Measurements from ENCODE around the gene PCED1A.

Gene PCED1A

DNA sequence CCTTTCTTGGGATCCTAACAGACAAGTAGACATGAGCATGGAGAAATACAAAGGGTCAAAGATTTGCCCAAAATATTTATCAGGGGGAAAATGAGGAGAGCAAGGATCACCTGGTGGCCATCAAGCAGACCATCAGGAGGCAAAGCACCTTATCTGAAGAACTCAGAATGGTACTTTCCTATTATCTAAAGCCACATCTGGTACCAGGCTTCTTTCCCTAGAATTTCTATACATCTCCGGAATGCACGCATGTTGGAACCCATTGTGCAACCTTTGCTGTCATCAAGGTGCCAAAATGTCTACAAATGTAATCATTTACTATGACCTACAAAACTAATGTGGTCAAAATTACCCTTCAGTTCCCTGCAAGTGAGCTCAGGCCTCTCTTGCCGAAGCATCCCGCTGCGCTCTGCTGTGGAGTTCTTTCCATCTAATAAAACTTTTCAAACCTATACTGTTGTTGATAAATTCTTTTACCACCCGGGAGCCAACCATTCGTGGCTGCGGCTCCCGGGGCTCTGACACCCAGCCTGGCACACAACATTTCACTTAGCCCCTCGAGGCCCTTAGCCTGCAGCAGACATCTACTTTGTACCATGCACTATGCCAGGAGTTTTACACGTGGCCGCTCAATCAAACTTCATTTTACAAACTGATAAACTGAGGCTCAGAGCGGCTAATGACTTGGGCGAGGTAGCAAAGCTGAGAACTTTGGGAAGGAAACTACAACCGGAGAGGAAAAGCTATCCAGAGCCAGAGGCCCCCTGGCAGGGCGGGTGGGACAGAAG, 36.2 kb downstream of the PCED1A start:
- H3K9me3 Mint-ChIP-seq, result no peaks in the 10 kb centered on the region
- no peak overlapping the region for H3K27ac Mint-ChIP-seq (ENCODE audit: low read depth)
- peaks cover 27% of the 10 kb centered on the region for H3K4me1 Mint-ChIP-seq
- DNase-seq (ENCODE audit: low spot score in 2 of 2) (no peak), ATAC-seq (replicated peaks; ENCODE audit: extremely low read depth, poor library complexity, severe bottlenecking) (no peak)
- peaks cover 91% of the 10 kb centered on the region for H3K27me3 Mint-ChIP-seq
- H3K4me3 Mint-ChIP-seq, result no peak overlapping the region
- H3K36me3 Mint-ChIP-seq (ENCODE audit: insufficient read depth), result no peaks in the 10 kb centered on the region

DNA sequence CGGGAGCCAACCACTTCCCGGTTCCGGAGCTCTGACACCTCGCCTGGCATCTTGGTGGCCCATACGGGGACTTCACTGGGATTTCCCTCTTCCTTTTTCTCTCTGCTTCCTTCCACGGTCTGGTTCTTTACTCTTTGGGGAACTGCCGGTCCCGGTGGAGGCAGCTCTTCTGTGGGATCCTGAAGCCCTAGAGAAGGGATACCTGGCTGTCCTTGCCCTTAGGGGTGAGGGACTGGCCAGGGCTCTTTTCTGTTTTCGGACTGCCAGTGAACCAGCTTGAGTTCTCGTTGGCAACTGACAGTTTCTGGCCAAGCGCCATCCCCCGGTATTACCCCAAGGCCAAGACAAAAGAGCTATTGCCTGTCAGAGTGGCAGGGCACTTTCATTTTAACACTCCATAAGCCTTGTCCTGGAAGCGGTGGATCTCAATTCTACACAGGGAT, 39.1 kb downstream of the PCED1A start:
- H3K27me3 Mint-ChIP-seq, result peaks cover 93% of the 10 kb centered on the region
- no peaks in the 10 kb centered on the region for H3K36me3 Mint-ChIP-seq (ENCODE audit: insufficient read depth)
- H3K9me3 Mint-ChIP-seq, result no peaks in the 10 kb centered on the region
- DNase-seq (ENCODE audit: low spot score in 2 of 2) (no peak), ATAC-seq (replicated peaks; ENCODE audit: extremely low read depth, poor library complexity, severe bottlenecking) (no peak)
- H3K27ac Mint-ChIP-seq (ENCODE audit: low read depth), result no peak overlapping the region
- peaks cover 29% of the 10 kb centered on the region for H3K4me1 Mint-ChIP-seq
- H3K4me3 Mint-ChIP-seq, result peak overlapping the region; percentile 69

DNA sequence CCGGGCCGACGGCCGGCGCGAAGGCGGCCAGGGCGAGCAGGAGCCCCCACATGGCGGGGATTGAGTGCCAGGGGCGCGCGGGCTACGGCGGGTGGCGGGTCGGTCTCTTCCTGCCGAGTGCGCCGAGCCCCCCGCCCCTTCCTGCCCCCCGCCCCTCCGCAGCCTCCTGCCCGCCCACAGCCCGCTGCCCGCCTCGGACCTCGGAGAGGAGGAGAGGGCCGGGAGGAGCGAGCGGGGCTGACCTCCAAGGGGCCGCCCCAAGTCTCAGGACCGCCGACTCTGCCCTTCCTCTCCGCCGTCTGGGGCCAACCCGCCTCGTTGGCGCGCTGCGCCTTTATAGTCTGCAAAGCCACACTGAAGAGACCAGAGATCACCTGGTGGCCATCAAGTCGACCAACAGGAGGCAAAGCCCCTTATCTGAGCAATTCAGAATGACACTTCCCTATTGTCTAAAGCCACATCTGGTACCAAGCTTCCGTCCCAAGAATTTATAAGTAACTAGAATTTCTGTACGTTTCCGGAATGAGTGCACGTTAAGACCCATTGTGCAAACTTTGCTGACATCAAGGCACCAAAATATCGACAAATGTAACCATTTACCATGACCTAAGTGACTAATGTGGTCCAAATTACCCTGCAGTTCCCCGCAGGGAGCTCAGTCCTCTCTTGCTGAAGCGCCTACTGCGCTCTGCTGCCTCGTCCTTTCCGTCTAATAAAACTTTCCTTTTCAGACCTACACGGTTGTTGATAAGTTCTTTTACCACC, 39.8 kb downstream of the PCED1A start, which contains the start of gene CPXM1:
Gene CPXM1 (minus strand): TSS at position 107 of the 765 bp plus-strand sequence. CDS start 55 bp downstream, at position 52.
- H3K36me3 Mint-ChIP-seq (ENCODE audit: insufficient read depth), result no peaks in the 10 kb centered on the region

DNA sequence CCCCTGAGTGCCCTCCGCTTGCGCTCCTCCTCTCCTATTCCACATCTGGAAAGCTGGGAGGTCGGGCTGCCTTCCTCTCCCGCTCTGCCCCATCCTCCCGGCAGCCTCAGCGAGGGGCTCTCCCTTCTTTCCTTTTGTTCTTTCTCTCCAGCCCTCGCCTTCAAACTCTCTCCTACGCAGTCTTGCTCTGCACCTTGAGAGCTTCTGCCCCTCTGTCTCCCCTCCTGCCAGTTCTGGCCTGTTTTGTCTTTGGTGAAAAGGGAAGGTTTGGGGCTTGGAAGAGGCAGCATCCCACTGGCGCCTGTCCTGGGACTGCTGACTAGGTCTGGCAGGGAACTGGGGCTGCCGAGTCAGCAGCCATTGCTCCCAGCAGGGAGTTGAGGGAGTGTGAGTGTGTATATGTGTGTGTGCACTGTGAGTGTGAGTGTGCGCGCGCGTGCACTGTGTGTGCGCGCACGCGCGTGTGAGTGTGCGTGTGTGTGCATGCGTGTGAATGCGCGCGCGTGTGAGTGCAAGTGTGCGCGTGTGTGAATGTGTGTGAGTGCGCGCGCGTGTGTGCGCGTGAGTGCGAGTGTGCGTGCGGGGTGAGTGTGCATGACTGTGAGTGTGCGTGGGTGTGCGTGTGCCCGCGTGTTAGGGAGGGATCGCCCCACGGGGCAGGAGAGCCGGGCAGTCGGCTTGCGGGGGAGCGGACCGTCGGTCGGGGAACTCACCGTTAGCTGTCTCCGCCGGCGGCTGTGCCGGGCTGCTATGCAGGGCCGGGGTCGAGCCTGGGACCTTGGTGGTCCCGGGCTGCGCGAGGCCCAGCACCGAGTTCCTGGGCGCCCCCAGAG, 40.6 kb downstream of the PCED1A start:
- Mint-ChIP-seq H3K4me1 (peaks cover 29% of the 10 kb centered on the region), H3K36me3 (ENCODE audit: insufficient read depth) (no peaks in the 10 kb centered on the region), H3K9me3 (no peaks in the 10 kb centered on the region), H3K4me3 (peak overlapping the region; percentile 80), H3K27me3 (peaks cover 90% of the 10 kb centered on the region), H3K27ac (ENCODE audit: low read depth) (peak overlapping the region; percentile 35)
- no peak for DNase-seq (ENCODE audit: low spot score in 2 of 2)
- no peak for ATAC-seq (replicated peaks; ENCODE audit: extremely low read depth, poor library complexity, severe bottlenecking)

More for the DNA sequence above, 39.8 kb downstream of the PCED1A start, which contains the start of gene CPXM1:
- ATAC-seq (replicated peaks; ENCODE audit: extremely low read depth, poor library complexity, severe bottlenecking) (no peak), DNase-seq (ENCODE audit: low spot score in 2 of 2) (no peak)
- H3K4me3 Mint-ChIP-seq, result peak within 1 kb of the TSS; percentile 80
- peaks cover 93% of the 10 kb centered on the region for H3K27me3 Mint-ChIP-seq
- H3K4me1 Mint-ChIP-seq, result peaks cover 29% of the 10 kb centered on the region
- H3K9me3 Mint-ChIP-seq, result no peaks in the 10 kb centered on the region
- H3K27ac Mint-ChIP-seq (ENCODE audit: low read depth), result peak within 1 kb of the TSS; percentile 35

DNA sequence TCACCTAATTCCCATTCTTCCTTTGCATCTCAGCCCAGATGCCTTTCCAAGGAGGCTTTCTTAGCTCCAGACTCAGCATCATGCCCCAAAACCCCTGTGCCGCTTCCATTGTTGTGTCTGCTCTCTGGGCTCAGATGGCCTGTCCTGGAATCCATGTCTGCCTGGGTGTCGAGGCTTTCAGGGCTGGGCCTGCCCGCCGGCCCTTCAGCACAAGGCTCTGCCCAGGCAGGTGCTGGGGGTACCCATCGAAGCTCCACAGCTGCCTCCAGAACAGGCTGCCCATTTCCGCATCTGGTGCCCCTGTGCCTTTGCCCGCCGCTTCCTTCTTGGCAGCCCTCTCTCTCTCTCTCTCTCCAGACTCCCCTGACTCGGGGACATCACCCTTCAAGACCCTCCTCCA, 41.2 kb downstream of the PCED1A start:
- H3K27me3 Mint-ChIP-seq, result peaks cover 92% of the 10 kb centered on the region

DNA sequence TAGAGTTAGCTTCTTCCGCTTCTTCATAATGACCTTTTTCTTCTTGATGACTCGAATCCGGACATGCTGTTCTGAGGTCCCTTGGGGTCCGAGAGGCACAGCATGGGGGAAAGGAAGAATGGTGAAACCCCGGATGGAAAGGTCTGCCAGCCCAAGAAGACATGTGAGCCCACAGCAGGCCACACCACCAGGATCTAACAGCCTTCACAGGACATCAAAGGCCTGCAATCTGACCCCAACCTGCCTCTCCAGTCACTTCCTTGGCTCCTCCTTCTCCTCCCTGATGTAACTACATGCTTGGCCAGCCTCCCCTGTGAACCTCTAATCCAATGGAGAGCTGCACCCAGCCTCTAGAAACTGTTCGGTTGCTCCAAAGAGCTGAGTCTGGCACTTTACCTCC, 41.6 kb downstream of the PCED1A start:
- Mint-ChIP-seq H3K9me3 (no peaks in the 10 kb centered on the region), H3K27me3 (peaks cover 92% of the 10 kb centered on the region), H3K4me1 (peaks cover 29% of the 10 kb centered on the region), H3K27ac (ENCODE audit: low read depth) (no peak overlapping the region), H3K36me3 (ENCODE audit: insufficient read depth) (no peaks in the 10 kb centered on the region), H3K4me3 (peak overlapping the region; percentile 80)
- no peak for ATAC-seq (replicated peaks; ENCODE audit: extremely low read depth, poor library complexity, severe bottlenecking)
- DNase-seq (ENCODE audit: low spot score in 2 of 2), result no peak

More for the DNA sequence above, 41.2 kb downstream of the PCED1A start:
- Mint-ChIP-seq H3K4me1 (peaks cover 29% of the 10 kb centered on the region), H3K9me3 (no peaks in the 10 kb centered on the region), H3K27ac (ENCODE audit: low read depth) (peak overlapping the region; percentile 35), H3K36me3 (ENCODE audit: insufficient read depth) (no peaks in the 10 kb centered on the region), H3K4me3 (peak overlapping the region; percentile 80)
- no peak for DNase-seq (ENCODE audit: low spot score in 2 of 2)
- no peak for ATAC-seq (replicated peaks; ENCODE audit: extremely low read depth, poor library complexity, severe bottlenecking)

DNA sequence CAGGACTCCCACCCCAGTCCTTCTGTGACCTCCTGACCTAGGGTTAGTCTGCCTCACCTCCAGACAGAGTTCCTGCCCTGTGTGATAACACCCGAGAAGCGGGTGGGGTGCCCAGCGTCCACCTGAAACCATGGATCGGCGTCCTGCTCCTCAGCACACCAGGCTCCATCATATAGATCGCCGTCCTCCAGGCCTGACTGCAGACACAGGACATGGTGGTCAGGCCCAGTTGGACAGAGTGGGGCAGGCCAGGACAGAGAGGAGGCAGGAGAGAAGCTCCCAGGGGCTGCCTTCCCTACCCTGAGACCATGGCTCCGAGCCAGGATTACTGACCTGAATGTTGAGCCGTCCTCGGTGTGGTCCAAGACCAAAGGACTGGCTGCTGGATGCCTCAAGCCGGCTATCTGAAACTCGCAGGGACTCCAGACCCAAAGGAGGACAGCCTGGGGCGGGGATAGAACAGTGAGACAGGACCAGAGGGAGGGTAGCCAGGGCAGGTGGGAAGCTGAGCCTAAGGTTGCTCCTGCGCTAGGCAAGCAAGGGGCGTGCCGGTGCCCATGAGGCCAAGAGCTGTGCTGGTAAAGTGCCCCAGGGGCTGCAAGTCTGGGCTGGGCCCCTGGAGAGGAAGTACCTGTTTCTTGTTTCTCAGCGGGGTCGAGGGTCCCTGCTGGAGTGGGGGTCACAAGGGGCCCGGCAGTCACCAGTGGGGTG, 42.2 kb downstream of the PCED1A start:
- Mint-ChIP-seq H3K4me3 (no peak overlapping the region), H3K27ac (ENCODE audit: low read depth) (no peak overlapping the region), H3K27me3 (peaks cover 94% of the 10 kb centered on the region), H3K36me3 (ENCODE audit: insufficient read depth) (no peaks in the 10 kb centered on the region), H3K9me3 (no peaks in the 10 kb centered on the region), H3K4me1 (peaks cover 29% of the 10 kb centered on the region)
- DNase-seq (ENCODE audit: low spot score in 2 of 2), result no peak
- ATAC-seq (replicated peaks; ENCODE audit: extremely low read depth, poor library complexity, severe bottlenecking), result no peak

DNA sequence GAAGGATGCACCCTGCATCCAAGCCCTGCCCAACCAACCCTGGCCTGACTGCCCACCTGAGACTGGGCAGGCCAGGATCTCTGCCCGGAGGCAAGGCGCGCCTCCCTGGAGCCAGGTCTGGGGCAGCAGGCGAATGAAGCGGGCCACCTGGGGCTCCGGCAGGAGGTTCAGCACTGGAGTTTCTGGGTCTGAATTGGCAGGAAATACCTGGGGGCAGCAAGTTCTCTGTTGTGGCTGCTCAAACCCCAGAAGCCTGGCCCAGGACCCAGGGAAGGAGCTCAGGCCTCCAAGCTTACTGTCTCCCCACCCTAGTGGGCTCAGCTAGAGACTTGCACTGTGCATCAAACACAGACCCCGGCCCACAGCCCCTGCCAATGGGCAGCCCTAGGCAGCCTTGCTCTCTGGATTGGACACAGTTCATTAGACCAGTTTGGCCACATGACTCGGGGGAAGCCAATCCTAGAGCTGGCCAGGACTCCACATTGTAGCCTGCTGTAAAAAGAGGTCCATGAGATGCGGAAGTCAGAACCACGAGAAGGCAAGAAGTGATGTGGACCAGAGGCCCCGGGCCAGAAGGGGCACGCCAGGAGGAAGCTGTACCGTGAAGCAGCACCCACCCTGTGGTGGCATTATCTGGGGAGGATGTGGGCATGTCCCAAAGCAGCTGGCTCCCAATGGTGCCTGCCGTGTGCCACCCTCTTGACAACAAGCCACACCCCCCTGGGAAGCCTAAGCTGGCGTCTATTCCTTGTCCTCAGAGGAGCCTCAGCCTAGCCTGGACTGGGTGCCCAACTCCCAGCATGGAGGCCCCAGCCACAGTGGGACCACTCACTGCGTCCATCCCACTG, 43.1 kb downstream of the PCED1A start:
- H3K4me1 Mint-ChIP-seq, result peaks cover 29% of the 10 kb centered on the region
- no peaks in the 10 kb centered on the region for H3K36me3 Mint-ChIP-seq (ENCODE audit: insufficient read depth)
- no peak for DNase-seq (ENCODE audit: low spot score in 2 of 2)
- peaks cover 96% of the 10 kb centered on the region for H3K27me3 Mint-ChIP-seq
- no peak overlapping the region for H3K27ac Mint-ChIP-seq (ENCODE audit: low read depth)
- H3K4me3 Mint-ChIP-seq, result no peak overlapping the region
- H3K9me3 Mint-ChIP-seq, result no peaks in the 10 kb centered on the region
- ATAC-seq (replicated peaks; ENCODE audit: extremely low read depth, poor library complexity, severe bottlenecking), result no peak

DNA sequence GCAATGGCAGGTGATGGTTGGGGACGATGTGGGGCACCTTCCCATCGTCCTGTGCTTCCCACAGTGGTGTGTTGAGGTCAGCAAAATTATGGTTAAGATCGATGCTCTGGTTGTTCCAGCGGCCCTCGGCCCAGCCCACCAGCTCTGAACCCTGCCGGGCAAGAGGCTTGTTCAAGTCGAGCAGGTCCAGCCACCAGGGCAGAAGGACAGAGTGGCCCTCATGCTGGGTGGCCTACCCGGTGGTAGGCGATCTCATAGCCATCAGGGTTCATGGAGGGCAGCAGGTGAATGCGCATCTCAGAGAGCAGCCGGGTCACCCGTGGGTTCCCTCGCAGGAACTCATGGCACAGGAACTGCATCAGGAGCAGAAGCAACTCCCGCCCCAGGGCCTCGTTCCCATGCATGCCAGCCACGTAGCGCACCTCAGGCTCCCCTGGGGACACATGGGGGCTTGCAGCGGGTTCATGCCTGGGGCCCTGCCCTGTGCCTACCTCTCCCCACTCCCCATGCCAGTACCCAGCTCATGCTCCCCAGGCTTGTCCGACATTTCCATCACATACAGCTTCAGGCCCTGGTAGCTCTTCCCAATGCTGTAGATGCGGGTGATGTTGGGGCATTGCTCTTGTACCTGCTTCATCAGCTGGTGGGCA, 44.3 kb downstream of the PCED1A start:
- H3K27me3 Mint-ChIP-seq, result peaks cover 96% of the 10 kb centered on the region
- H3K4me1 Mint-ChIP-seq, result peaks cover 23% of the 10 kb centered on the region
- DNase-seq (ENCODE audit: low spot score in 2 of 2) (no peak), ATAC-seq (replicated peaks; ENCODE audit: extremely low read depth, poor library complexity, severe bottlenecking) (no peak)
- no peak overlapping the region for H3K27ac Mint-ChIP-seq (ENCODE audit: low read depth)
- no peaks in the 10 kb centered on the region for H3K9me3 Mint-ChIP-seq
- H3K4me3 Mint-ChIP-seq, result no peak overlapping the region
- H3K36me3 Mint-ChIP-seq (ENCODE audit: insufficient read depth), result no peaks in the 10 kb centered on the region

DNA sequence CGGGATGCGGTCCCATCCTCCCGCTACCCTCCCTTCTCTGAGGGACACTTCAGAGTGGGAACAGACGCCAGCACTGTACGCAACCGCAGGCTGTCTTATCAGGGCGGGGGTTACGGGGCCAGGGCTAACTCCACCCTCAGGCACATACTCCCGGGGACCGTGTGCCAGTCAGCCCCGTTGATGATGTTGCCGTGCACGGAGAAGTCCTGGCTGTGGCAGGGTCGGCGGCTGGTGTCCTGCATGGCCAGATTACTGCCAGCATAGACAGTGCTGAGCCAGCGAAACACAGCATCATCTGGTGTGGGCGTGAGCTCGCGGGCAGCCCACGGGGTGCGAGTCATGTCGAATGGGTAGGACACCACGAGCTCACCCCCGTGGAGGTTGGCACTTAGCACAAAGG, 45.0 kb downstream of the PCED1A start:
- H3K9me3 Mint-ChIP-seq, result no peaks in the 10 kb centered on the region
- no peak for DNase-seq (ENCODE audit: low spot score in 2 of 2)

More for the DNA sequence above, 45.0 kb downstream of the PCED1A start:
- Mint-ChIP-seq H3K4me1 (peaks cover 17% of the 10 kb centered on the region), H3K4me3 (no peak overlapping the region), H3K27me3 (peaks cover 96% of the 10 kb centered on the region), H3K27ac (ENCODE audit: low read depth) (no peak overlapping the region), H3K36me3 (ENCODE audit: insufficient read depth) (no peaks in the 10 kb centered on the region)
- ATAC-seq (replicated peaks; ENCODE audit: extremely low read depth, poor library complexity, severe bottlenecking), result no peak
